Retina (tissue), 1 donor: ENCODE measurements around the gene DGAT2.

Experiments
- DNase-seq: peaks from one replicate; pipeline ENCODE4 v3.0.0-alpha.2; 2016

The DGAT2 gene

GRCh38 chr11:75802021-75802912, 33.7 kb downstream of the DGAT2 start:
- DNase-seq: no peak

DNA sequence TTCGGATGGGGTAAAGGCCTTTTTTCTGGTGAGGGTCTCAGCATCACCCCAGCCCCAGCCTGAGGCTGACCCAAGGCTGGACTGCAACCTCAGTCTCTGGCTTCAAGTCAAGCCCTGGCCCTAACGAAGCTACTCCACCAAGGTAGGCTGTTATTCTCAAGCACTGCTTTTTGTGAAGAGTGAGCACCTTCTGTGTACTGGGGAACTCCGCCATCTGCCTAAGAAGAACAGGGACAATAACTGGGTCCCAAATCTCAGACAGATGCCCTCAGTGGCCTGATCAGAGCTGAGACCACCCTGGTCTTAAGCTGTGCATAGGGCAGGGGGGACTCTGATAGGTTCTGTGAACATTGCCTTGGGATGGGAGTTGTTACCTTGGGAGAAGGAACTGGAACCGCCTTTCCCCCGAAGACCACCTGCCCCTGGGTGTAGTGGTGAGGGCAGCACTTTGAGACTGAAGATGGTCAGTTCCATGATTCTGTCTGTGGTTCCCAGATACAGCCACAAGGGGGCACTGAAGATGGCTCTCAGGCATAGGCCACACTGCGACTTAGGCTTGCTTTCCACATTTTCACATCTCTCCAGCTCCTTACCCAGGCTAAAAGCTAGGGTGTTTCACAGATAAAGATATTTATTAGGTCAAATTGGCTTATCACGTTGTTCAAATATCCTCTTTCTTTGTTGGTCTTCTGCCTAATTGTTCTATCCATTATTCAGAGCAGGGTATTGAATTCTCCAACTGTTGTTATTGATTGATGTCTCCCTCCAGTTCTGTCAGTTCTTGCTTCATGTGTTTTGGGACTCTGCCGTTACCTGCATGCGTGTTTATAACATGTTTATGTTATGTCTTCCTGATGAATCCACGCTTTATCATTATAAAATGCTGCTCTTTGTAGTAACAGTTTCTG, 34.6 kb downstream of the DGAT2 start:
- DNase-seq: peak; percentile 80

GRCh38 chr11:75809111-75809510, 40.5 kb downstream of the DGAT2 start:
- no peak for DNase-seq

- no peak for DNase-seq
Measured at GRCh38 chr11:75809991-75810390, 41.4 kb downstream of the DGAT2 start.

- DNase-seq: no peak
Measured at GRCh38 chr11:75810637-75811390, 42.2 kb downstream of the DGAT2 start.

- DNase-seq: no peak
Measured at GRCh38 chr11:75811485-75811884, 42.9 kb downstream of the DGAT2 start.

DNA sequence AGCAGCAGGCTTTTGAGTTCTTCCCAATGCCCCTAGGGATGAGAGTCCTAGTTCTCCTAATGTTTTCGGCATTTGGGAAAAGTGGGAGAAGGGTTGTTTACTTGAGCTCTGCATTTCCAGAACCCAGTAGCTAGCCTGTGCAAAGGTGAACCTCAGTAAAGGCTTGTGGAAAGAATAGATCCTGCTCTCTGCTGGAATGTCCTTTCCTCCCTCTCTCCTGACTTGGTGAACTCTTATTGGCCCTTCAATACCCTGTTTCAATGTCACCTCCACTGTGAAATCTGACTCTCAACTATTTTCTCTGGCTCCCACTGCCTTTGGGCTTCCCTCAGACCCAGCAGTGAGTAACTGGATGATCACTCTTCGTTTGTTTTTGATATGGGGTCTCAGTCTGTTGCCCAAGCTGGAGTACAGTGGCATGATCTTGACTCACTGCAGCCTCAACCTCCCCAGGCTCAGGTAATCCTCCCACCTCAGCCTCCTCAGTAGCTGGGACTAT, 44.0 kb downstream of the DGAT2 start:
- DNase-seq: no peak

GRCh38 chr11:75813124-75813523, 44.5 kb downstream of the DGAT2 start:
- no peak for DNase-seq

DNA sequence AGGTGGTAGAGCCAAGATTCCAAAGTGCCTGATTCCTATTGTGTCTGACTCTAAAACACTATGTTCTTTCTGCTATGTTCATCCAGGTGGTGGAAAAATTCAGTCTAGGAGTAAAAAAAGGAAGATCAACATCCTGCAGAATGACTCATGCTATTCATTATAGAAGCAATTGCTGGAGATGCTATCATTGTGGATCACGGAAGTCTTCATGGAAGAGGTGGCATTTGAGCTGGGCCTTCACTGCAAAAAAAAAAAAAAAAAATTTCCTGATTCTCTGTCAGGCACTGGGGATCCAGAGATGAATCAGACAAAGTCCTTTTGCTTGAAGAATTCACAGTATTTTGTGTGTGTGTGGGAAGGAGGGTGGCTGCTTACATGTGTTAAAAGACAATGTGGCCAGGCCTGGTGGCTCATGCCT, 45.1 kb downstream of the DGAT2 start:
- DNase-seq: no peak

- no peak for DNase-seq
Measured at GRCh38 chr11:75814363-75814676, 45.7 kb downstream of the DGAT2 start.

DNA sequence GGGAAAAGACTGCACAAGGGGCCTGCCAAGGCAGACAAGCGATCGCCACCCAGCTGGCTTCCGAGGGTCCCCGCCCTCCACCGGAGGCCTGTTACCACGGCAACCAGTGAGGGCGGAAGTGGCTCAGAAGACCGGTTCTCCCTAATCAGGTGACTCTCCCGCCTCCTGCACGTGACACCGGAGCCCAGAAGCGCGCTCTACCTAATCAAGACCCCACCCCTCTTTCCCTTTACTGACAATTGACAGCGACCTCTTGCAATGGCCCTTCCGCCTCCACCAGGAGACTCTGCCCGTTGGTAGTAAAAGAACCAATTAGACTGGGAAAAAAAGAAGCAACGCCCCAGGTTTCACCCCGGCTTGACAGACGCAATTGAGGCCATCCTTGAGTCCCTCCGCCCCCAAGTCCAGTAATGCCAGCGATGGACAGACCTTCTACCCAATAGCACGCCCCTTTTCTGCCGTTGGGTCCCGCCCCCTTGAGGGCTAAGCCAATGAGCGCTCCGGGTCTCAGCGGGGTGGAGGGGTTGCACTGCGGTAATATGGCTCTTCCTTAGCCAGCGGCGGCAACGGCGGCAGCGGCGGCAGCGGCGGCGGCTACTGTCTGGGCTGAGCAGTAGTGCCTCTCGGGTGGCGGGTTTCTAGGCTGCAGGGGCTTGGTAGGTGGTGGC, 46.2 kb downstream of the DGAT2 start, which contains the start of gene UVRAG:
UVRAG (plus strand) TSS at position 534 of the 668 bp plus-strand sequence. CDS start 198 bp downstream, outside the sequence.
- peak; percentile 100 for DNase-seq

DNA sequence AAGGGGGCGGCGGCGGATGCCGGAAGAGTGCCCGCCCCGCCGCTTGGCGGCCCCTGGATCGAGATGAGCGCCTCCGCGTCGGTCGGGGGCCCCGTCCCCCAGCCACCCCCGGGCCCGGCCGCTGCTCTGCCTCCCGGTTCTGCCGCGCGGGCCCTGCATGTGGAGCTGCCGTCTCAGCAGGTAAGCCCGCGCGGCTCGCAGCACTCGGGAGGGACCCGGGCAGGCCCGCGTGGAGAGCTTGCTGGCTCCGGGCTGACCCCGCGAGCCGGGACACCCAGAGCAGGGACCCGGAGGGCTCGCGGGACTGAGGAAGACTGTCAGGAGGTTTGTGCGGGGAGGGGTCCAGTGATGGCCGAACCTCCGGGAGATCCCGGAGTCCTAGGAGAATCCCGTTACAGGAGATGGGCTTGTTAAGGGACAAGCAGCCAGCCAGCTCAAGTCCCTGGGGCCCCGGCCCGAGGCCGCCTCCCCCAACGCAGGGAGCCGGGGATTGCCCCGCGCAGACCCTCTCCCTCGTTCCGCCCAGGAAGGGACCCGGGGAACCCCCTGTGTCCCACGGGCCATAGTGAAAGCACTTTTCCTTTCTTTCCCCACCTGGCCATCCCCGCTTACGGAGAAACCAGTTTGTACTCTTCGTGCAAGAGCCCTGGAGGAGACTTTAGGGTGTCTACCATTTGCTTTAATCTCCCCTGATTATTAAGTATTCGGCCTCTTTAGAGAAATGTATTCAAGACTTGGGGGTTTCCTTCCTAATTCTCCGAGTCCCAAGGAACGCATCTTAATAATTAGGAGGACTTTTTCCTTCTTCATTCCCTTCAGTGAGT, 47.0 kb downstream of the DGAT2 start:
- no peak for DNase-seq

DNA sequence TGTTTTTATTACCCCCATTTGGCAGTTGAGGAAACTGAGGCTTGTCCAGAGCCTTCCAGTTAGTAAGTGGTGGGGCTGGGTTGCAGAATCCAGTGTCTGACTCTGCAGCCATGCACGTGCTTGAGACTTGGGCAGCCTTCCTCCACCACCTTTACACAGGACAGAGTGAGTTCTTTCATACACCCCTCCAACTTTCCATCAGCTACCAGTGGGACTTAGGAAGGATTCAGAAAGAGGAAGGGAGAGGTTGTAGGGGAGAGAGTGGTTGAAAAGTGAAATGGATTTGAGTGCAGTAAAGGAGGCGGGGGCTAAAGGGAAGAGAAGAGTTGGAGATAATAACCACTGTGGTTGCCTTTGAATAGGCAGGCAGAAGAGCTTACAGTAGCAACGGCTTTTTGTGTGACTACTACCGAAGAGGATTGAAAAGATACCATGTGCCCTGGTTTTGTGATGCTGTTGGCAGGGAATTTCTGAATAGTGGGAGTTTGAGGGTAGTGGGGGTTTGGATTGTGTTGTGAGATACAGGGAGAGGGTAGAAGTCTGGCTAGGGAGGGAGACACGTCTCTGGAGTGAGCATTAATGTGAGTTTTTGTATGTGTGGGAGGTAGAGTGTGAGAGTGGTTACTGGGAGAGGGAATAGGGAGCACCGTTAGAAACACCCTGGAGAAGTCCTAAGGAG, 48.1 kb downstream of the DGAT2 start:
- DNase-seq: peak; percentile 28

GRCh38 chr11:75820645-75821044, 52.1 kb downstream of the DGAT2 start:
- no peak for DNase-seq

DNA sequence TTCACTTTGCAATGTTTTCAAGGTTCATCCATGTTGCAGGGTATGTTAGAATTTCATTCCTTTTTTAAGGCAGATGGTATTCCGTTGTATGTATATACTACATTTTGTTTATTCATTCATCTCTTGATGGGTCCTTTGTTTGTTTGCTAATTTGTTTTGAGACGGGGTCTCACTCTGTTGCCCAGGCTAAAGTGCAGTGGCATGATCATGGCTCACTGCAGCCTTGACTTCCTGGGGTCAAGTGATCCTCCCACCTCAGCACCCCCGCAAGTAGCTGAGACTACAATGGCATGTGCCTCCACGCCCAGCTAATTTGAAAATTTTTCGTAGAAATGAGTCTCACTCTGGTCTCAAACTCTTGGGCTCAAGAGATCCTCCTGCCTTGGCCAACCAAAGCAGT, 52.6 kb downstream of the DGAT2 start:
- DNase-seq: no peak

- DNase-seq: no peak
Measured at GRCh38 chr11:75822541-75822940, 54.0 kb downstream of the DGAT2 start.

DNA sequence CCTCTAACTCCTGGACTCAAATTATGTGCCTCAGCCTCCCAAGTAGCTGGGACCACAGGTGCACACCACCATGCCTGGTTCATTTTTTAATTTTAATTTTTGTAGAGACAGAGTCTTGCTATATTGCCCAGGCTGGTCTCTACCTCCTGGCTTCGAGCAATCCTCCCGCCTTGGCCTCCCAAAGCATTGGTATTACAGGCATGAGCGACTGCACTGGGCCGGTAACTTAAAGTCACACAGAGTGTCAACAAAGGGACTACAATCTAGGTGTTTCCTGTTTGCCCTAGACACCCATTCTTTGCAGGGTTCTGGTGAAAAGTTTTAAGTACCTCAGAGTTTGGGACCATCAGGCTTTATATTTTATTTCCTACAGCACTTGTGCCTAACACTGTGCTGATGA, 54.8 kb downstream of the DGAT2 start:
- DNase-seq: no peak

DNA sequence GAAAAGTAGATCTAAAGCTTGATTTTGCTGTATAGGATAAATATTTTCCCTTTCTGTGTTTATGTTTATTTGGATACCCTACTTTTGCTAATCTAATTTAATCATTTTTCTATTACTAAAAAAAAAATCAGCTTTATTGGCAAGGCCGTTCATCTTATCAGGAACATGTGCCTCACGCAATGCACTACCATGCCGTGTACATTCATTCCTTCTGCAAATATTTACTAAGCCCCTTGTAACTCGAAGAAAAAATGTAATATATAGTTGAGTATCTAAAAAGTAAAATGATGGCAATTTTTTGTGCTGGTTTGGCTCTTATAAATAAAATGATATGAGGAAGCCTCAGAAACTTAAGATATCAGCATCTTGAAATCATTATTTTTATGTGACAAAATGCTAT, 55.4 kb downstream of the DGAT2 start:
- DNase-seq: no peak

- DNase-seq: no peak
Measured at GRCh38 chr11:75826461-75827230, 58.1 kb downstream of the DGAT2 start.

DNA sequence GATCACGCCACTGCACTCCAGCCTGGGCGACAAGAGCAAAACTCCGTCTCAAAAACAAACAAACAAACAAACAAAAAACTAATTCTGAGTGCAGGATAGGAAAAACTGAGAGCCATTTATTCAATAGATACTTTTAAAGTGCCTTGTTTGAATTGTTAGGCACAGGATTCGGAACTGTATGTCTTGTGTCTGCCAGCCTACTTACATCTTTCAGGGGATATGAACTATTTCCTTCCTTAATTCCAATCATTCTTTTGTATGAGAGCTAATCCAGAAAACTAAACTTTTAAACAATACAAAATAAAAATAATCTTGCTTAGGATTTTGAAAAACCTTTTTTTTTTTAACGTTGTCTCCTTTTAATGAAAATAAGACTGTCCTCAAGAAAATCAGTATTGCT, 59.0 kb downstream of the DGAT2 start:
- no peak for DNase-seq
